Central memory CD4-positive, alpha-beta T cell (primary cell): ENCODE measurements around the gene ZNF544.

Experiments used
- DNase-seq: peaks from one replicate; pipeline ENCODE4 v3.0.0; 2022
- total RNA-seq, 3 experiments: gene quantifications; one replicate each; lab custom pipeline; 2026; lab: John Stamatoyannopoulos, UW

ZNF544 gene
- total RNA-seq = 23.9 to 42.1 (median 41.3) reads per million in 3 experiments

- peak; percentile 40 for DNase-seq
Measured at GRCh38 chr19:58228585-58229254, at the start of gene ZNF544. TSS of gene ZNF544 (plus strand) at chr19:58228914. CDS start at chr19:58244024, 15,110 bp downstream.

DNA sequence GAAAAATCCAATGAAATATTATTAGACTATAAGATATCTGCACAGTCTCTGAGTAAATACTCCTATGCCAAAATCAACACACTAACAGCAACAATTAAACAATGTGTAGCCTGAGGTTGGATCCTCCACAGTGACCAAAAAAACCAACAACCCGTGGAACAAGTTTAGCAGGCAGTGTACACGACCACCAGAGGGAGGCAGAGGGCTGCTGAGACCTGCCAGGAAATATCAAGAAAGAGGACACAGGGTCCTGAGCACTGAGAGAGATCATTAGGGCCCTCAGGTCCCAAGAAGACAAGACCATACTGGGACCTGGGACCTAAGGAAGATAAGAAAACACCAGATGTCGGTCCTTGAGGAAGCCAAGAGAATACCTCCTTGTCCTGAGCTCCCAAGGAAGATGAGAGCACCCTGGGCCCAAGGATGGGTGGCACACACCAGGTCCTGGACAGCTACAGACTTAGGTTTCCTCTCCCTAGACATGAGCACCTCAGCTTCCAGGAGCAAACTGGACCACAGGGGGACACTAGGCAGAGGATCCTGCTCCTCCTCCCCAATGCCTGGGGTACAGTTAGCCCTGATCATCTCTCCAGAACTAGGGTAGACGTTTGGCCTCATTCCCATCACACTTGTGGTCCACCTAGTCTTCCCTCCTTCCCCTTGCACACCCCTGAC lies 46.7 kb upstream of the ZNF544 start:
- peak; percentile 44 for DNase-seq

- DNase-seq = no peak
Measured at GRCh38 chr19:58182577-58182988, 46.1 kb upstream of the ZNF544 start.

GRCh38 chr19:58182989-58183816 lies 45.5 kb upstream of the ZNF544 start, which contains the start of gene ZNF274:
TSS of gene ZNF274 (plus strand) at chr19:58183061. CDS start at chr19:58183966, 905 bp downstream.
- DNase-seq = peak; percentile 91

GRCh38 chr19:58183817-58184215 lies 44.9 kb upstream of the ZNF544 start:
- DNase-seq = no peak

DNA sequence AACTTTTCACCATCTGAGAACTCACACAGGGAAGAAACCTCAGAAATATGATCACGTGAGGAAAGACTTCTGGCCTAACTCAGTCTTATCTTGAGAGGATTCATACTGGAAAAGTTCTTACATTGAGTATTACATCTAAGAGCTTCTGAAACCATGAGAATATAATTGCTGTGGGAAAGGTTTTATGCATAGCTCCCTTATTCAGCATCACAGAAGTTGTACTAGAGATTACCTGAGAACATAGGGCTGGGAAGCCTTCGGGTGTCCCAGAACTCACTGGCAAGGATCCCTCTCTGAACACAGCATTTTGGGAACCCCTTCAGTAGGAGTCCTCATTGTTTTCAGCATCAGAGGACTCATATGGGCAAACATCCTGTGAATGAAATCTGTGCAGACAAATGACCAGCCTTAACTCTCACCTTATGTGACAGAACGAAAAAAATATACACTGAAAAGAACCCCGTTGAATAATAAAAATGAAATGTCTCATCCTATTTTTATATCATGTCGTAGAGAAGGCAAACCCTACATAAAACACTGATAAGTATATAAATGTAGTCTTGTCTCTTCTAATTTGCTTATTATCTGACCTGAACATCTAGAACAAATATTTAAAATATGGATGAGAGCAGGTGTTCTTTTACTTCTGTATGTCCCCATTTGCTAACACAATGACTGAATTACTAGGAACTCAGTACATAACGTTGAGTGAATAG lies 31.7 kb upstream of the ZNF544 start:
- no peak for DNase-seq

DNA sequence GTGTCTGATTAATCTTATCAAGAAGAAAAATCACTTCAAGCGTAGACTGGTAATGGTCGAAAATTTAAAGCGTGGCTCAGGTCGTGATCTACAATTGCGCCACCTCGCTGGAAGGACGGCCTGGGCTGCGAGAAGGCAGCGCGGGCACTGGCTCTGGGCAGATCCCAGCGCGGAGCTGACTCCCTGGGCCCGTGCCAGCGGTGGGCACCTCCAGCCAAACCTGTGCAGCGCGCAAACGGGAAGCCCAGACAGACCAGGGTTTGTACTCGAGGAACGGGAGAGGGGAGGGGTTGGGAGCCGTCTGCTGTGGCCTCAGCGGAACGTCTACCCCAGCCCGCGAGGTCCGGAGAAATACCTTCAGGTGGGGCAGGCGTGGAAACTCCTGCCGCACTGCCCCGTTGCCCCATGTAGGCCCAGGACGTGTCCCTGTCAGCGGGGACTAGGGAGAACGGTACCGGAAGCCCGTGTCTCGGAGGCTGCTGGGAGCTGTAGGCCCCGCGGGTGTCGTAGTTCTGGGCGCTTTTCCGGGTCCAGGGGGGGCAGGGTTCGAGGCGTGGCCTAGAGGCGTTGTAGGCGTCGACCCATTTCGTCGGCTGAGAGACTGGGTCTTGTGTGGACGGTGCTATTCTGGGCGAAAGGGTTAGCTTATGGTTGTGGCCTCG lies 24.8 kb upstream of the ZNF544 start:
- DNase-seq = no peak

- no peak for DNase-seq
Measured at GRCh38 chr19:58204566-58204965, 24.1 kb upstream of the ZNF544 start.

DNA sequence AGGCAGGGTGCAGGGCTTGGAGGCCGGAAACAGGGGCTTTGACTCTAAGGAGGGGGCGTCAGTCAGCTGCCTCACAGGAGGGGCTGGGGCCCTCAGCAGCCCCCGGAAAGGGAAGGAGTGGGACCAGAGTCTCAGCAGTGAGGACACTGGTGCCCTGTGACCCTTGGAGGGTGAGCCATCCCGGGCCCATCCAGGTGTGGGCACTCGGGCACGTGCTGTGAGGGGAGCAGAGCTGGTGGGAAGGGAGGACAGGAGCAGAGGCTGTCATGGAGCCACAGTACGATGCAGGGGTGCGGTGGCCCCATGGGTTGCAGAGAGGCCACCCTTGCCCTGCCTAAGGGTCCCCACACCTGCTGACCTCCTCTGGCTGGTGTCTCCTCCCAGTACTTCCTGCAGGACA lies 19.1 kb upstream of the ZNF544 start:
- no peak for DNase-seq

DNA sequence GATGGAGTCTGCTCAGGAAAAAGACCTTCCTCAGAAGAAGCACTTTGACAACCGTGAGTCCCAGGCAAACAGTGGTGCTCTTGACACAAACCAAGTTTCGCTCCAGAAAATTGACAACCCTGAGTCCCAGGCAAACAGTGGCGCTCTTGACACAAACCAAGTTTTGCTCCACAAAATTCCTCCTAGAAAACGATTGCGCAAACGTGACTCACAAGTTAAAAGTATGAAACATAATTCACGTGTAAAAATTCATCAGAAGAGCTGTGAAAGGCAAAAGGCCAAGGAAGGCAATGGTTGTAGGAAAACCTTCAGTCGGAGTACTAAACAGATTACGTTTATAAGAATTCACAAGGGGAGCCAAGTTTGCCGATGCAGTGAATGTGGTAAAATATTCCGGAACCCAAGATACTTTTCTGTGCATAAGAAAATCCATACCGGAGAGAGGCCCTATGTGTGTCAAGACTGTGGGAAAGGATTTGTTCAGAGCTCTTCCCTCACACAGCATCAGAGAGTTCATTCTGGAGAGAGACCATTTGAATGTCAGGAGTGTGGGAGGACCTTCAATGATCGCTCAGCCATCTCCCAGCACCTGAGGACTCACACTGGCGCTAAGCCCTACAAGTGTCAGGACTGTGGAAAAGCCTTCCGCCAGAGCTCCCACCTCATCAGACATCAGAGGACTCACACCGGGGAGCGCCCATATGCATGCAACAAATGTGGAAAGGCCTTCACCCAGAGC lies 16.2 kb upstream of the ZNF544 start:
- DNase-seq = no peak

GRCh38 chr19:58213075-58213369 lies 15.7 kb upstream of the ZNF544 start:
- DNase-seq = no peak

DNA sequence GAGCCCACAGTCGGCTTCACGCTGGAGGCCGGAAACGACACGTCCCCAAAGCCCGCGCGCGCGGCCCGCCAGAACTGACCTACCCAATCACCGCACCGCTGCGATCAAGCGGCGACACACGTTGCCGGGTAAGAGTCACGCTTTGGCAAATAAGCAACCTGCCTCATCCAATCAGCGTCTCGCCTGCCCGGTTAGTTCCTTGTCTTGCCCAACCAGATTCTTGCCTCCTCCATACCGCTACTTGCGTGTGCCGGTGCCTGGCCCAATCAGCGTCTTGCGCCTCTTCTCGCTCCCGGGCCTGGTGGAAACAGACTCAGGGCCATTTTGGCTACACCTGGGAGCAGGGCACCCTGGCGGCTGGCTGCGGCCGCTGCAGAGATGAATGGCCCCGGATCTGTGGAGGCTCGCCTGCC lies 11.6 kb upstream of the ZNF544 start:
- no peak for DNase-seq

GRCh38 chr19:58217607-58218391 lies 10.9 kb upstream of the ZNF544 start:
- DNase-seq = no peak

- DNase-seq = peak; percentile 9
Measured at GRCh38 chr19:58218899-58219298, 9.8 kb upstream of the ZNF544 start.

GRCh38 chr19:58227964-58228584 lies 640 bp upstream of the ZNF544 start:
- DNase-seq = no peak

GRCh38 chr19:58229255-58229639 lies 533 bp downstream of the ZNF544 start:
- DNase-seq = peak; percentile 9

- DNase-seq = no peak
Measured at GRCh38 chr19:58237324-58237723, 8.6 kb downstream of the ZNF544 start.

- DNase-seq = no peak
Measured at GRCh38 chr19:58243351-58243750, 14.6 kb downstream of the ZNF544 start.

GRCh38 chr19:58248886-58249285 lies 20.2 kb downstream of the ZNF544 start:
- no peak for DNase-seq

DNA sequence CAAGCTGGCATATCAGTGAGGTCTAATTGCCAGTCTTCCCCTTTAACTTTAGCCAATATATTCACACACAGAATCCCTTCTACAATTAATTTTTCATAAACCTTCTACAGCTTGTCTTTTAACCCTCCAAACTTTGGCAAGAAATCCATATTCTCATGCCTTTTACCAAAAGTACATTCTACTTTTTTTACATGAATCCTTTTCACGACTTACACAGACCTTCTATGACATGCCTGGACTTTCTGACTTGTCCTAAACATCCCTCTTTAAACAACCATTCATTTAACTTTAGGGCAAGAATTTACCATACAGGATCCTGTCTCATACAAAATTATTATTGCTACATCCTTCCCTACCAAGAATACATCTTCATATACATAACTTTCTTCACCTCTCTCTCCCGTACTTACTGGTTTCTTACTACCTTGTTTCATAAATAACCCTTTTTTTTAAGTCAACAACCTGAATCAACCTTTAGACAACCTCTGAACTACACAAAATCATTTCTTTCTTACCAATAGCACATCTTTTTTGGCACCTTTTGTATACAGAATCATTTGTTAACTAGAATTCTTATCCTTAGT lies 23.5 kb downstream of the ZNF544 start:
- no peak for DNase-seq
